Stomach (tissue), 4 donors: ENCODE data around the gene MARK1.

Source experiments
- CTCF ChIP-seq, 7 experiments: fragments of 450-650 bp in 4 of 7; fragments of 200-600 bp in 3 of 7; sonication (generic) in 3 of 7; IDR thresholded peaks; one replicate each; pipeline ENCODE4 v1.5.1; 2016 to 2019; ENCODE audit warnings: antibody characterized with exemption in 7 of 7, control low read depth in 2 of 7, mild to moderate bottlenecking in 1 of 7
- EP300 ChIP-seq: sonication (generic); formaldehyde crosslinking; IDR thresholded peaks from one replicate; pipeline ENCODE4 v1.6.1; 2017; ENCODE audit warnings: antibody characterized with exemption
- POLR2A ChIP-seq, 4 donors: fragments of 450-650 bp; IDR thresholded peaks; one replicate each; pipeline ENCODE4 v1.6.1; 2016; ENCODE audit warnings: antibody characterized with exemption in 4 of 4, control low read depth in 2 of 4, mild to moderate bottlenecking in 1 of 4, moderate library complexity in 1 of 4
- POLR2AphosphoS5 ChIP-seq, 3 donors: sonication (generic); formaldehyde crosslinking; IDR thresholded peaks; one replicate each; pipeline ENCODE4 v1.6.1; 2016; ENCODE audit warnings: antibody characterized with exemption in 3 of 3

GRCh38 chr1:220527279-220527907 lies 543 bp upstream of the MARK1 start:
- TF ChIP-seq CTCF (IDR thresholded peaks at IDR 0.05), result no peak
- no peak for TF ChIP-seq POLR2A (IDR thresholded peaks at IDR 0.05)
- peak; percentile 26 to 44 (median 30) for TF ChIP-seq POLR2AphosphoS5 (IDR thresholded peaks at IDR 0.05)
- no peak for TF ChIP-seq EP300
